OCI-LY1 (cell line): ENCODE data around the gene PVALEF.

ENCODE experiments used
- H2AFZ ChIP-seq: fragments of 200-600 bp; sonication (generic), shearing (Covaris generic); 2 replicates; pipeline ENCODE4 v1.6.0; 2014; ENCODE audit warnings: antibody characterized with exemption, mild to moderate bottlenecking, low read length
- H3F3A ChIP-seq: fragments of 200-600 bp; sonication (generic), shearing (Covaris generic); 2 replicates; pipeline ENCODE4 v1.6.0; 2014; ENCODE audit warnings: mild to moderate bottlenecking, antibody characterized with exemption, low read length, moderate library complexity; ENCODE audit not compliant: insufficient read depth
- H3K27ac ChIP-seq: fragments of 200-600 bp; sonication (generic); 2 replicates; pipeline ENCODE4 v1.5.1; 2014; ENCODE audit warnings: low read length, mixed run types, mild to moderate bottlenecking, low read depth; ENCODE audit not compliant: poor library complexity, severe bottlenecking
- H3K27me3 ChIP-seq: fragments of 200-600 bp; sonication (generic); 2 replicates; pipeline ENCODE4 v1.6.0; 2014; ENCODE audit warnings: antibody characterized with exemption, mild to moderate bottlenecking, low read length, moderate library complexity; ENCODE audit not compliant: insufficient read depth
- H3K36me3 ChIP-seq: fragments of 200-600 bp; sonication (generic); 2 replicates; pipeline ENCODE4 v1.6.1; 2014; ENCODE audit warnings: mild to moderate bottlenecking, antibody characterized with exemption, low read length, moderate library complexity, mixed read lengths; ENCODE audit not compliant: insufficient read depth
- H3K4me1 ChIP-seq: fragments of 200-600 bp; sonication (generic); 2 replicates; pipeline ENCODE4 v1.5.1; 2014; ENCODE audit warnings: mild to moderate bottlenecking, low read length, moderate library complexity; ENCODE audit not compliant: insufficient read depth, severe bottlenecking
- H3K4me2 ChIP-seq: fragments of 200-600 bp; sonication (generic), shearing (Covaris generic); 2 replicates; pipeline ENCODE4 v1.6.1; 2014; ENCODE audit warnings: low read length
- H3K4me3 ChIP-seq: fragments of 200-600 bp; sonication (generic); 2 replicates; pipeline ENCODE4 v1.5.1; 2014; ENCODE audit warnings: low read length, low read depth, mild to moderate bottlenecking, mixed read lengths; ENCODE audit not compliant: poor library complexity, severe bottlenecking
- H3K79me2 ChIP-seq: fragments of 200-600 bp; shearing (Covaris generic); 2 replicates; pipeline ENCODE4 v1.6.1; 2016; ENCODE audit warnings: mixed run types, low read length, mixed read lengths; ENCODE audit not compliant: insufficient read depth
- H3K9ac ChIP-seq: fragments of 200-600 bp; sonication (generic), shearing (Covaris generic); 2 replicates; pipeline ENCODE4 v1.6.1; 2014; ENCODE audit warnings: mild to moderate bottlenecking, low read length, mixed read lengths
- H3K9me2 ChIP-seq: fragments of 200-600 bp; sonication (generic), shearing (Covaris generic); 2 replicates; pipeline ENCODE4 v1.6.1; 2014; ENCODE audit warnings: low read depth, mild to moderate bottlenecking, low read length, mixed read lengths
- H3K9me3 ChIP-seq: fragments of 200-600 bp; shearing (Covaris generic); 2 replicates; pipeline ENCODE4 v1.6.1; 2014; ENCODE audit warnings: low read length, mixed read lengths
- H4K20me1 ChIP-seq: fragments of 200-600 bp; sonication (generic), shearing (Covaris generic); 2 replicates; pipeline ENCODE4 v1.6.0; 2016; ENCODE audit warnings: mild to moderate bottlenecking, low read length; ENCODE audit not compliant: insufficient read depth
- CTCF ChIP-seq: fragments of 200-600 bp; sonication (generic), shearing (Covaris generic); IDR thresholded peaks from 2 replicates; pipeline ENCODE4 v1.5.1; 2017; ENCODE audit warnings: mild to moderate bottlenecking, antibody characterized with exemption, low read length, moderate library complexity, mixed read lengths
- EZH2 ChIP-seq: fragments of 200-600 bp; sonication (generic), shearing (Covaris generic); IDR thresholded peaks from 2 replicates; pipeline ENCODE4 v1.8.0; 2017; ENCODE audit warnings: borderline replicate concordance, mixed run types, mild to moderate bottlenecking, antibody characterized with exemption, low read length, moderate library complexity, mixed read lengths

The PVALEF gene

GRCh38 chr17:81165246-81166032, at the start of gene PVALEF:
Gene PVALEF (plus strand): TSS chr17:81165507. CDS start chr17:81181227, 15,720 bp downstream.
- H3K27me3 ChIP-seq = no peaks in the 10 kb centered on the region
- H3K4me2 ChIP-seq = no peak within 1 kb of the TSS
- H3K9me2 ChIP-seq = no peaks in the 10 kb centered on the region
- no peaks in the 10 kb centered on the region for H4K20me1 ChIP-seq
- no peak within 1 kb of the TSS for H3K27ac ChIP-seq
- H2AFZ ChIP-seq = no peak within 1 kb of the TSS
- H3K9ac ChIP-seq = no peak within 1 kb of the TSS
- no peaks in the 10 kb centered on the region for H3K79me2 ChIP-seq
- H3K4me3 ChIP-seq = no peak within 1 kb of the TSS
- H3K9me3 ChIP-seq = no peaks in the 10 kb centered on the region
- H3K36me3 ChIP-seq = no peaks in the 10 kb centered on the region
- no peaks in the 10 kb centered on the region for H3F3A ChIP-seq
- H3K4me1 ChIP-seq = no peaks in the 10 kb centered on the region
- TF ChIP-seq CTCF (no peak), EZH2 (no peak)

- H3K4me3 ChIP-seq = no peak overlapping the region
- no peaks in the 10 kb centered on the region for H3K9me3 ChIP-seq
- H3K27ac ChIP-seq = no peak overlapping the region
- H3K27me3 ChIP-seq = no peaks in the 10 kb centered on the region; the same call in 1 of the 2 replicates
- H4K20me1 ChIP-seq = no peaks in the 10 kb centered on the region
- no peak overlapping the region for H3K4me2 ChIP-seq
- no peaks in the 10 kb centered on the region for H3K79me2 ChIP-seq
- H3K9me2 ChIP-seq = no peaks in the 10 kb centered on the region
- TF ChIP-seq CTCF = no peak
- no peak for TF ChIP-seq EZH2
- no peaks in the 10 kb centered on the region for H3F3A ChIP-seq
- no peaks in the 10 kb centered on the region for H3K36me3 ChIP-seq
- no peaks in the 10 kb centered on the region for H3K4me1 ChIP-seq
- no peak overlapping the region for H2AFZ ChIP-seq
- H3K9ac ChIP-seq = no peak overlapping the region
Observed at GRCh38 chr17:81115749-81116464, 49.4 kb upstream of the PVALEF start.

- H3K4me3 ChIP-seq = no peak overlapping the region
- no peak overlapping the region for H2AFZ ChIP-seq
- no peaks in the 10 kb centered on the region for H3K9me2 ChIP-seq
- H3K4me2 ChIP-seq = no peak overlapping the region
- no peak overlapping the region for H3K9ac ChIP-seq
- no peaks in the 10 kb centered on the region for H3K4me1 ChIP-seq
- H3K9me3 ChIP-seq = no peaks in the 10 kb centered on the region
- H3K27me3 ChIP-seq = no peaks in the 10 kb centered on the region; the same call in 1 of the 2 replicates
- H3K36me3 ChIP-seq = no peaks in the 10 kb centered on the region
- no peaks in the 10 kb centered on the region for H4K20me1 ChIP-seq
- H3F3A ChIP-seq = no peaks in the 10 kb centered on the region
- H3K79me2 ChIP-seq = no peaks in the 10 kb centered on the region
- TF ChIP-seq EZH2 (no peak), CTCF (no peak)
- H3K27ac ChIP-seq = no peak overlapping the region
Observed at GRCh38 chr17:81116704-81117103, 48.6 kb upstream of the PVALEF start.
